Measurements from ENCODE around the gene TBATA.

DNA sequence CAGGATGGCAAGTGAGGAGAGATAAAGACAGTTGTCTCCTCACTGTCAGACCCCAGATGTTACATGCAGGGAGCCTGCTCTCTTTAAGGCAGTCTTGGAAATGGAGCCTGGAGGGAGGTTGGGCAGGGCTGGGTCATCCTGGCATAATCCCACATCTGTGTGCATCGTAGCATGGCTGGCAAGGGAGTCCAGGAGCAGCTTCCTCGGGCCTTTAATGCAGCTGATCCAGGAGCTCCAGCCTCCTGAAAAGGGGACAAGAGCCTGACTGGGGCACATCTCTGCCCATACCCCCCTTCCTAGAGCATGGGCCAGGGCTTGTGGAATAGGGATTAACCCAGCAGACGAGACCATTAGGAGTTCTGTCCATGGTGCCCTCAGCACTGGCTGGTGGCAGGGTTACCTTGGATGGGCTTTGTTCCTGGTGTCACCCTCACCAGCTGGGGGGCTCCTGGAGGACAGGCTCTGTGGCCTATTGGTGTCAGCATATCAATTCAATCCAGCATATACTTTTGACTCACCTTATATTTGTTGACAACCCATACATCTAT, 34.9 kb downstream of the TBATA start:
- TF ChIP-seq CTCF (IDR thresholded peaks at IDR 0.05) (no peak), POLR2AphosphoS5 (IDR thresholded peaks at IDR 0.05) (no peak)
